T-helper 9 cell (primary cell): ENCODE results near the gene SNAPC4.

ENCODE experiments used
- DNase-seq: peaks from one replicate; pipeline ENCODE4 v3.0.0-alpha.2; 2020

SNAPC4 gene

DNA sequence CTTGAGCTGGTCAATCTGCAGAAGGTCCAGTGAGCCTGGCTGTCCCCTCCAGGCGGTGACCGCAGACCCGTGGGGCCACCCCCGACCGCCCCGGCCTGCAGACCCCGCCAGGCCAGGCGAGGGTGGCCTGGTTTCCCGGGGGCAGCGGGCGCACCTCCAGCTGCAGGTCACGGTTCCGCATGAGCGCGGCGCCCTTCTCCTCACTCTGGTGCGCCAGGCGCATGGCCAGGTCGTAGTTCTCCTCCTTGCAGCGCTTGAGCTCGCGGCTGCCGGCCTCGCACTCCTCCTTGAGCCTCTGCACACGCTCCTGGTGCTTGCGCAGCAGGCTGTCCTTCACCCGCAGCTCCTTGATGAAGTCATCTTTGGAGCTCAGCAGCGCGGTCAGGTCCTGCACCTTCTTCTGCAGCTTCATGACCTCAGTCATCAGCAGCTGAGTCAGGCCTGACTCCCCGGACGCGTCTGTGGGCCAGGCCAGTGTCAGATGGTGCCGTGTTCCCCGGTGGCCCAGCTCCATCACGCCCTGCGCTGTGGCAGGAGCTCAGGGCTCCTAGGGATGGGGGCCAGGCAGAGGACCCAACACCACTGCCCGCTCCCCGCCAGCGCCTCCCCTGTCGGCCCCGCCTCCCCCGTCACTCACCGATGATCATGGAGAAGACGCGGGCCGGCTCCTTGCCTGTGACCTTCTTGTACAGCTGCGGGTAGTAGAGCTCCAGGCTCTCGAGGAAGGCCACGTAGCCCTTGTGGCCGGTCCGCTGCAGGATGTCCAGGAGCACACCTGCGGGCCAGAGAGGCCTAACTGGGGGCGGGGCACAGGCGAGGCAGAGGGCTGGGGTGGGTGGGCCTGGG lies 29.1 kb downstream of the SNAPC4 start:
- DNase-seq = no peak

DNA sequence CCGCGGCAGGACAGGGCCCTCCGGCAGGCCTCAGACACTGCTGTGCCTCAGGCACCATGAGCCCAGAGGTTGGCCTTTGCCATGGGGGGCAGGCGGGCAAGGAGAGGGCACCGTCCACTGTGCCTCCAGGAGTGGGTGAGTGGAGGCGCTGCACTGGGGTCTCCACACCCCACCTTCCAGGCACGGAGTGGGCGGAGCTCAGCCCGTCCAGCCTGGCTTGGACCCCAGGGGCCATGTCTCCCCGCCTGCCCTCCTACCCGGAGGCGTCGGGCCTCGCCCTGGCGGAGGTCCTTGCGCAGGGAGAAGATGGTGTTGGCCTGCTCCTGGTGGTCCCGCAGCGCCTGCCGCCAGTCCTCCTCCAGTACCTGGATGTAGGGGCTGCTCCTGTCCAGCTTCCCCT lies 29.9 kb downstream of the SNAPC4 start:
- no peak for DNase-seq

DNA sequence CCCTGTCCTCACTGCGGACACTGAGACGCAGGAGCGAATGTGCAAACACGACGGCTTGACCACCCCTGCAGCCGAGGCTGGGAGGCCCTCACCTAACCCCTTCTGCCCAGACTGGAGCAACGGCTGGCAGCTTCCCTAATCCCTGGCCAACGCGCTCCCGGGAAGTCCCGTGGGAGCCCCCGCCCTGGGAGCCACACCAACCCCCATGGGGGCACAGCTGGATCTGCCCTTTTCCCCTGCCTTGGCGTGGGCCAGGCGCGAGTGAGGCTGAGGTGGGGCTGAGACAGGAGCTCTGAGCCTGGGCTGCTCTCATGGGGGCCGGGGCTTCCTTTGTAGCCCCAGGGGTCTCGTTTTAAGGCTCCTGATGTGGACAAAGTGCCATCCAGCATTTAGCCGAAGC lies 31.8 kb downstream of the SNAPC4 start:
- DNase-seq = no peak

DNA sequence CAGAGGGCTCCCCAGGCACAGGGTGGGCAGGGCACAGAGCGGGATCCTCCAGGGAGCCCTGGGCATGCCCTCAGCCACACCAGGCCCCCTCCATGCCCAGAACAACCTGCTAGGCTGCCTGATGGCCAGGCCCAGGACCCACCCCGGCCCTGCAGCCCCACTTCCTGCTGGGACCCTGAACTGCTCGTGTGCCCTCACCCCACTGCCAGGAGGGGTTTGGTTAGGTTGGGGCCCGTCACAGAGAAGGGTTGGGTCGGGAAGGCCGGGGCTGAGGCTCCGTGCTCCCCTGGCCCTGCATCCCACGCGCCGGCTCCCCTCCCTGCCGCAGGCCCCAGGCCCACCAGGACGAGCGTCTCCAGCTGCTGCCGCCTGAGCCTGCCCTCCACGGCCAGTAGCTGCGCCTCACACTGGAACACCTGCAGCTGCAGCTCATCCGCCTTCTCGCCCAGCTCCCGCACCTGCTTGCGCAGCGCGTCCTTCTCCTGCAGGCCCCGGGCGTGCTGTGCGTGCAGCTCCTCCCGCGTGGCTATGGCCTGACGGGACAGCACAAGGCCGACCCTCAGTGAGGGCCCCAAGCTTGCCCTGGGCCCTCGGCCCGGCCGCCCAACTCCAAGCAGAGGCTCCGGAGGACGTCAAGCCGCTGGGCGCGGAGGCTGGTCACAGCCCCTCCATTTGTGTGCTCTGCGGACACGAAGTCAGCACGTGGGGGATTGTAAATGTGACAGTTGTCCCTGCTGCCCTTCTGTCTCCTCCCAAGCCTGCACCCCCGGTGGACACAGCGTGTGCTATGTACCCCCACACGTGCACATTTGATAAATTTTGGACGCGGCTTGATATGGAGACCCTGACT lies 32.4 kb downstream of the SNAPC4 start:
- no peak for DNase-seq

DNA sequence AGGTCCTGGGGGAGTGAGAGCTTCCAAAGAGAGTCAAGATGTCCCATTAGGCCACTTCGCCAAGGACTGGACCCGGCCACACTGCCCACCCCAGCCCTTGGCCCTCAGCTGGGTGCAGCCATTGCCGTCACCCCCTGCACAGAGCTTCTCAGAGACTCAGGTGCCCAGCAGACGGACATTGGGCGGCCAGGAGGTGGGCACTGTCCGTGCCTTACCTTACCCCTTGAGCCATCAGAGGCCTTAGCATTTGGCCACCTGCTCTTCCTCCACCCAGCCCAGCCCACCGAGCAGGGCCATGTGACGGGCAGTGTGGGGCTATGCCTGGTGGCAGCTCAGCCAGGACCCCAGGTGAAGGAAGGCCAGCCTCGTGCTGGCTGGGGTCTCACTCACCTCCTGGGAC lies 33.1 kb downstream of the SNAPC4 start:
- DNase-seq = no peak

DNA sequence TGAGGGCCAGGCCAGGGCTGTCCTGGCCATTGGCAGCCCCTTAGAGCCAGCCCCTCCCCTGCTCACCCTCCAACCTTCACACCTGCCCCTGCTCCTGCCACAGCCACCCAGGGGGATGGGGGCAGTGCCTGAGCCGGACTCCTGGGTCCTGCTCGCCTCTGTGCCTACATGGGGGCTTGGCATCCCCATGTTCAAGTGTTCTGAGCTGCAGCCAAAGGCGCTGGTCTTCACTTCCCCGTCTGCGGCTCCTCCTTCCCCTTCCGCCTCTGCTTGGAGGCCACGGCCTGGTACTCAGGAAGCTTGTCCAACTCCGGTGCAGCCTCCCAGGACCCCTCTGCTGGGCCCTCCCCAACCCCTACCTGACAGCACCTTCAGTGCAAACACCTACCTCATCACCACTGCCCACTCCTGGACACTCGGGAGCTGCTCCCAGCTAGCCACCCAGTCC lies 34.2 kb downstream of the SNAPC4 start:
- no peak for DNase-seq

DNA sequence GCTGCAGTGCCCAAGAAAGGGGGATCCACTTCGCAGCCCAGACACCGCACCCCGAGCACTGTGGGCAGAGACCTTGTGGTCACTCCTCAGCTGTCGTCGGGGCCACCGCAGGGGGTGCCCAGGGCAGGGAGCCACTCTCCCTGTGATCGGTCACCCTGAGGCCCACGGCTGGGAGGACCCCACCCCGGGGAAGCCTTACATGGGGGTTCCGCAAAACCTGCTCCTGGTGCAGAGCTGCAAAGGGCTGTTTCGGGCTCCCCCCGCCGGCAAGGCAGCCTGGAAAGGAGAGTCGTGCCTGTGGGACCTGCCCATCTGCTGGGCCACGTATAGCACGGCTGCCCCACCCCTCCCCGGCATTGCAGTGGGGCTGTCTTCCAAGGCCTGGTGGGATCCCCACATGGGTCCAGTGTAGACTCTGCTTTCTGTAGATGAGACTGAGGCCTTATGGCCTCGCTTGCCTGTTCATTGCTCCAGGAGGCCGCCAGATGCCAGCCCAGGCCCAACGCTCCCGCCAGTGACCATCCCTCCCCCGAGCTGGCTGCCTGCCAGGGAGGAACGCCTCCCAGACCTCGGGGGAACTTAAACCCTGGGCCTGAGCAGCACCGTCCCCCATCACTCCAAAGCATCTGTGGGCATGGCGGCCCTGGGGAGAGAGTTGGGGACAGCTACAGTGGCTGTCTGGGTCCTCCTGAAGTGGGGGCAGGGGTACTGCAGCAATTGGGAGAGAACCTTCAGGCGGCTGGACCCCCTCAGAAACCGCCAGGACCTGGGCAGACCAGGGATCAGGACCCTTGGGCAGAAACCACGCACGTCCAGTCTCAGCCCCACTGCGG lies 34.8 kb downstream of the SNAPC4 start:
- no peak for DNase-seq

DNA sequence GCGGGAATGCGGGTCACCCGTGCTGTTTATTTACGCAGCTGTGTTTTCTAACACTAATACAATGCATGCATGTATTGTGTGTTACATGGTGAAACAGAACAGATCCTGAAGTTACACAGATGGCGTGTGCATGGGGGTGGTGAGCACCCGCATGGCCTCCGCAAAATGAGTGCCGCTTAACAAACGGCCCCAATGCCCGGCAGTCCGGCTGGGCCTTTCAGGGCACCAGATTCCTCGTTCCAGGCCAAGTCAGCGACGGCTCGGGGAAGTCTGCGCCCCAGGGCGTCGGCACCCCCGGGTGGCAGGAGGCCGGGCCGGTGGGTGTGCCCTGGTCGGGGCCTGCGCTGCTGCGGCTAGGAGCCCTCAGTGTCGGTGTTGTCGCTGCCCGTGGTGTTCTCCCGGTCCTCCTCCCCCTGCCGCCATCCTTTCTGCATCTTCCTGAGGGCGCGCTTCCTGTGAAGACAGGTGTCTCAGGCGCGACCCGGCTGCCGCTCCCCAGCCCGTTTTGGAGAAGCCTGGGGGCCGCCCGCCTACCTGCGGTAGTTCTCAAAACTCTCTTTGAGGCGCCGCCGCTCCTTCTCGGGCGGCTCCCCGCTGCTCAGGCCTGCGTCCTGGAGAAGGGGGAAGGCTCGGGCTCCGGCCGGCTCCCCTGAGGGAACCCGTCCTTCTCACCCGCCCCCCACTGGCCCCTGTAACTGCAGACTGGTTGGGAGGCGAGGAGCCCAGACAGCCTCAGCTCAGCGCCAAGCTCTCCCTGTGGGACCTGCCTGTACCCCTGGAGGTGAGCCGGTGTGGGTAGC lies 35.8 kb downstream of the SNAPC4 start:
- no peak for DNase-seq

DNA sequence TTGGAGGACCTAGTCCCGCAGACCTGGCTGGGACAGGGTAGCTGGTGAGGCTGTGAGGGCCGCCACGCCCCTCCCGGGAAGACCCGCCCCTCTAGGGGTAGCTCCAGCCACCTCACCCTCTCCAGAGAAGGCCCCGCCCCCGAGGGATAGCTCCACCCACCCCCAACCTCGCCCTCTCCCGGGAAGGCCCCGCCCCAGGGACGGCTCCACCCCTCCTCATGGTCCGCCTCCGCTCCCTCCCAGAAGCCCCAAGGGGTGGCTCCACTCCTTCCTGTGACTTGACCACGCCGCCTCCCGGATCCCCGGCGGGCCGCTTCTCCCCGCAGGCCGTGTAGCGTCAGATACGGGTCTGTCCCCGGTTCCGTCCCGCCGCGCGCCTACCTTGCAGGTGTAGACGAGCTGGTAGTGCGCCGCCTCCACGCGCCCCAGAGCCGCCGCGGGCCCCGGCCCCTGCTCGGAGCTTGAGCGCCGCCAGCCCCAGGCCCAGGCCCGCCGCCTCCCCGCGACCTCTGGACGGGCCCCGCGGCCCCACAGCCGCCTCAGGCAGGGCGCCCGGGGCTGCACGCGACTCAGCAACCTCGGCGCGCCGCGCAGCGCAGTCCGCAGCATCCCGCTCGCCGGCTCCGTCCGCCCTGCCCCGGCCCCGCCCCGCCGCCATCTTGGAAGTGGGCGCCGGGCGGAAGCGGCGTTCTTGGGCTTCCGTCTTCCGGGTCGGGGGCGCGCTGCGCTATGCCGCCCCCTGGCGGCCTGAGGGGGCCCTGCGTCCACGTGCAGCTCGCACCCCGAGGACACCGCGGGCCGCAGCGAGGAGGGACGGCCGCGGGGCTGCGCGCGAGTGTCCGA lies 36.6 kb downstream of the SNAPC4 start, which contains the start of gene DNLZ:
TSS of gene DNLZ (minus strand) at position 639 of the 843 bp plus-strand sequence. CDS start at position 609, 30 bp downstream.
- DNase-seq = peak; percentile 90

DNA sequence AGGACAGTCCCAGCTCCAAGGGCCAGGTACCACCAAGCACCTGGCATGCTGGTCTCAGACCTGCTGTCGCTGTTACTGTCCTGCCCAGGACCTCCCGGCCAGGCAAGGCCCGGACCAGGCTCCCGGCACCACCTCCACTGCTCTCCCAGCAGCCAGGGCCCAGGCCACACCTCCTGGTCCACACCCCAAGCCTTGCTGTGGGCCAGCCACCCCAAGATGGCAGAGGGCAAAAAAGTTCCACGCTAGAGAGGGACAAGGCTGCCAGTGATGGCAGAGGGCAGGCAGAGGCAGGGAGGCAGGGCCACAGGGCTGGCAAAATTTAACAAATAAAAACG lies 37.6 kb downstream of the SNAPC4 start:
- no peak for DNase-seq

DNA sequence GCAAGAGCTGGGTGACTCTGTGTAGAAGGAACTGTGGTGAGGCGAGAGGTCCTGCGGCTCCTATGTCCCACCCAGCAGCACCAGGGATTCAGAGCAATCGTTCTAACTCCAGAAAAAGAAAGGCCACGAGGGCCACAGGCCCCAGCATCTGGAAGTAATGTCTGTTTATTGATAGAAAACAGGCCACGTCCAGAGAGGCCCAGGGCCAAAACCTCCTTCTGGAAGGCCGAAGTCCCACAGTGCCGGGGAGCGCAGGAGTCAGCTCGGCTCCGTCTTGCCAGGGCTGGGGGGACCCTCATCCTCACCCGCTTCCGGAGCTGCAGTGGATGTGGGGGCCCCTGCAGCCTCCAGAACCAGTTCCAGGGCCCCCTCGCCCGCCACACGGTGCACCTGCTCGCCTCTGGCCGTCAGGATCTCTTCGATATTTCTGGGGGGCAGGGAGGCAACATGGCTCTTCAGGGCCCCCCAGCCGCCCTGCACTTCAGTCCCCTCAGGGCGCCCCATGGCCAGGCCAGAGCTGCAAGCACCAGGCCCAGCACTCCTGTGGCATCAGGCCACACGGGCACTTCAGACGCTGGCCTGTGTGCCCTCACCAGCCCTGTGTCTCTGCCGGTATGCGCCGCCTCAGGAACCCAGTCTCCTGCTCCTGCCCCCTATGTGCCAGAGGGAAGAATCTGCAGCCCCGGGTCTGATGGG lies 38.1 kb downstream of the SNAPC4 start:
- no peak for DNase-seq

DNA sequence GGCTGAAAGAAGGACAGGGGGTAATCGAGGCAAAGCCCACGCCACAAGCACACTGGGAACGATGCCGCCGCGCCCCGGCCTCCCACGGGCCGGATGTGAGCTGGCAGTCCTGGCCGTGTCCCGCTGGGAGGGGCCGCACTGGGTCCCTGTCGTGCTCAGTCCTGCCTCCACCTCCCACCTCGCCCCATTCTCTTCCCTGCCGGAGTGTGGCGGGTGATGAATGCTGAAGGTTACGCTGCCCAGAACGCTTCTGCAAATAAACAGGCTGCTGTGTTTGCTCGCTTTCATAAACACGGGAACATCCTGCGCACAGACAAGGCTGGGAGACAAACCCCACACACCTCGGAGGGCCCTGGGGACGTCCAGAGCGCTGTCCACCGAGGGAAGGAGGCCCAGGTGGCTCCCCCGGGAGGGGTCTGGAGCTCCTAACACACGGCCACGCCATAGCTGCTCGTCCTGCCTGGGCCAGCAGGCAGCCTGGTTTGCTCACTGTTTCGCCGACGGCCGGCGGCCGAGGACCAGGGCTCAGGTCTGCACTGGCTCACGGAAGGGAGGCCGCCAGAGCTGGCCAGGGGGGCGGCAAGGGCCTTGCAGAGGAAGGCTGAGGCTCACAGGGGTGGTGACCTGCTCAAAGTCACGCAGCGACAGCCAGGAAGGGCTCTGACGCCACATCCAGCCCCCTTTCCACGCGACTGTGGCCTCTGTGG lies 38.8 kb downstream of the SNAPC4 start:
- no peak for DNase-seq

DNA sequence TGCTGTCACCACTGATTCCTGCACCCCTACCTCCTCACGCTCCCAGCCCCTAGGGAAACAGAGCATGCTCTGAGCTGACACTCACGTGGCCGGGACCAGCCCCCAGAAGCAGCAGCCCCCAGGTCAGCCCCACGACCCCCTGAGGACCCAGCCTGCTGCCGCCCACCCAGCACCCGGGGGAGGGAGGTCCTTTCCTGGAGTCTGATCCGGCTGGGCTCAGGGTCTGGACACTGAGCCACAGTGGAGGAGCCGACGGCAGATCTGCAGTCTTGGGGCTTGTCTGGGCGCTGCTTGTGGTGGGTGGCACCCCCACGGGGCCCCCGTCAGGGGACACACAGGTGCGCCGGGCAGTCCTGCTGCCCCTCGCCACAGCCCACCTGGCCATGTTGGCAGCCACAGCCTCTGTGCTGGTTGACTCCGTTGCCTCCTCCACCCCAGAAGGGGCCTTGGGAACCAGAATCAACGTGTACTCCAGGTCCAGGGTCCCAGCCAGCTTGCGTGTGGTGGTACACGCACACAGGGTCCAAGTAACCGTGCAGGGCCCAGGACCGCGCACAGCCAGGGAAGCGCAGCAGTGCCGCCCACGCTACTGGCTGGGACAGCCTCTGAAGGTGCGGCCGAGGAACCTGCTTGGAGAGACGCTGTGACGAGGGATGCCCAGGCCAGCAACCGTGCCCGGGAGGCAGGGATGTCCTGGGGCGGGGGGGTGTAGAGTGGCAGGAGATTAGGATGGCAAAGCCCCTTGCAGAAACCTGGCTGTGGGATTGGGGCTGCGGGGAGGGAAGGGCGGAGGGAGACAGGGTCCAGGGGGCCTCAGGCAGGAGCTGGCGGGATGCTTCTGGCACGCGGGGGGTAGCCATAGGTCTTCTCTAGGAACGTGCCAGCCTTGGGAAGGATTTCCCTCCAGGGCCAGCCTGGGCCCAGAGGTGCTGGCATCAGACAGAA lies 39.9 kb downstream of the SNAPC4 start:
- DNase-seq = no peak

DNA sequence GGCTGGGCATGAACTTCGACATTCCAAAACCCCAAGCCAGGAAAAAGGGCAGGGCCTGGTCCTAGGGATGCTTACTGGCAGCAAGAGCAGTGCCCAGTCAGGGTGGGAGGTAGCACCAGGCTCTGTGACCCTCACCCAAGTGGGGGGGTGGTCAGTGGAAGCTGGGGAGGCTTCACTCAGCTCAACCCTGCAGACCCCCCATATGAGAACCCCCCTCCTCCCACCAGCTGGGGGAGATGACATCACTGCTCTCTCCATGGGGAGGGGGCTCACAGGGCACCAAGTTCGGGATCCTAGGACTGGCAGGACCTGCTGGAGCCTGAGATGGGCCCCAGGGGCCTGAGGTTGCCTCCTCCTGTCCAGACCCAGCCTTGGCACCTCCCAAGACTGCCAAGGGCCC lies 41.1 kb downstream of the SNAPC4 start:
- no peak for DNase-seq

DNA sequence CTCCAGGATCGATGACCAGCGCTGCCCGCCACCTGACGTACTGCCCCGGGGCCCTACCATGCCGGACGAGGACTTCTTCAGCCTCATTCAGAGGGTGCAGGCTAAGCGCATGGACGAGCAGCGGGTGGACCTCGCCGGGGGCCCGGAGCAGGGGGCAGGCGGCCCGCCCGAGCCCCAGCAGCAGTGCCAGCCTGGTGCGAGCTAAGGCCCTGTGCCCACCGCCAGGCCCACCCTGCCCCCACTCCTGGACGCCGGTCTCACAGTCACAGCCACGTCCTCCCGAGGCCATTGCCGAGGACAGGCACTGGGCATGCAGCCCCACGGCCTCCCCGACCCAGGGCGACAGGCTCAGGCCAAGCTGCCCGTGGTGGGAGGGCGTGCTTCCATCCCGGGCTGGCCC lies 42.0 kb downstream of the SNAPC4 start:
- no peak for DNase-seq

DNA sequence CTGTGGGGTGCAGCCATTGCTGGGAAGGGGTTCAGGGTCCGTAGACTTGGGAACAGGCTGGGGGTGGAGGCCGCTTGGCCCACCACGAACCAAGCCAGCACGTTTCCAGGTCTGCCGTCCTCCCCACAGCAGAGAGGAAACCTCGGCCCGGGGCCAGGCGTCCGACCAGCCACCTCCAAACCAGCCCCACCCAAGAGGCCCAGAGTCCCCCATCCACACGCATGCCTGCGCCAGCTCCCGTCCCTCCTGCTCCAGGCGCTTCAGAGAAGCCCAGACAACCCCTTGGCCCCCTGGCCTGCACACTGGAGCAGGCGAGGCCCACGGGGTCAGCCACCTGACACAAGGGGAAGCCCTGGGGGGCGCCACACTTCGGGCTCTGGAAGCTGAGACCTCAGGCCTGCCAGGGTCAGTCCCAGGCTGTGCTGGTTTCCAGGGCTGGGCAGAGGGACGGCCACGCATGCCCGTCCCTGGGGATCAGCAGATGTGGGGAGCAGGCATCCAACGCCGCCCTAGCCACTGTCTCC lies 42.7 kb downstream of the SNAPC4 start:
- DNase-seq = no peak

DNA sequence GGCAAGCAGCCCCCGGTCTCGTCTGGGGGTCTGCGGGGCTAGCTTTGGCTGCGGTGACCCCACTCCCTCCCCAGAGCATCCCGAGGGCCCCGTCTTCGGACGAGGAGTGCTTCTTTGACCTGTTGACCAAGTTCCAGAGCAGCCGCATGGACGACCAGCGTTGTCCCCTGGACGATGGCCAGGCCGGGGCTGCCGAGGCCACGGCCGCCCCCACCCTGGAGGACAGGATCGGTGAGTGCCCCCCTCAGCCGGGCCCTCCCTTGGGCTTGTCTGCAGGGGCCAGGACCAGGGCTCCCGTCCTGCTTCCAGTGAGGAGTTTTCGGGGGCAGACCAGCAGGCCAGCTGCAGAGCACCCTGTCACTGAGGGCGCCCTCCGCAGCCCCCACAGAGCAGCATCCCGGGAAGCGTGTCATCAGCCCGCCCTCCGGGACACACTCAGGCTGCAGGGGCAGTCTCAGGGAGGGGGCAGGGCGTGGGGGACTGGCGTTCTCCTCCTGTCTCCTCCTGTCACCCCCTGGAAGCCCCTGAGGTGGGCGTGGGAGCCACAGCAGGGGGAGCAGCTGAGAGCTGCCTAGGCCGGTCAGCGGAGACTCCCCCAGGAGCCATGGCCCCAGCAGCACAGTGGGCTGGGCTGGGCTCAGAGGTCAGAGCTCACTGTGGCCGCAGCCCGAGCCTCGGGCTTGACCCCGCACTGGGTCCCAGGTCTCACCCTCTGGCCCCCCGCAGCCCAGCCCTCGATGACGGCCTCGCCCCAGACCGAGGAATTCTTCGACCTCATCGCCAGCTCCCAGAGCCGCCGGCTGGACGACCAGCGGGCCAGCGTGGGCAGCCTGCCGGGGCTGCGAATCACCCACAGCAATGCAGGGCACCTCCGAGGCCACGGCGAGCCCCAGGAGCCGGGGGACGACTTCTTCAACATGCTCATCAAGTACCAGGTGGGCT lies 44.1 kb downstream of the SNAPC4 start:
- no peak for DNase-seq
